K562 (cell line): ENCODE results near the gene CHRNA3. TPM values are rescaled to one million over a fixed set of nuclear protein-coding genes. Genes with fewer than 3 reads are reported as not detected.

Experiments used
- ARHGAP35 ChIP-seq: fragments of 450-650 bp; IDR thresholded peaks from 2 replicates; pipeline ENCODE4 v1.6.1; 2018; ENCODE audit not compliant: partially characterized antibody
- MAZ ChIP-seq, 2 experiments: fragments of 450-650 bp in 1 of 2; sonication (generic) in 1 of 2; formaldehyde crosslinking; IDR thresholded peaks in 1 of 2; conservative IDR thresholded peaks in 1 of 2; 2 replicates each; pipeline versions ENCODE4 v1.4.0 to v1.5.0; 2020; ENCODE audit warnings: mild to moderate bottlenecking in 1 of 2, missing genetic modification reagents in 1 of 2
- NR2C2 ChIP-seq, 2 experiments: fragments of 200-800 bp in 1 of 2; sonication (Bioruptor generic) in 1 of 2; sonication (generic) in 1 of 2; formaldehyde crosslinking in 1 of 2; IDR thresholded peaks; 2 replicates each; pipeline versions ENCODE4 v1.6.1 to v1.8.0; 2016 to 2022; ENCODE audit warnings: mild to moderate bottlenecking in 1 of 2, missing compliant biosample characterization in 1 of 2, missing genetic modification characterization in 1 of 2, missing genetic modification reagents in 1 of 2
- ZNF586 ChIP-seq: fragments of 450-650 bp; formaldehyde crosslinking; conservative IDR thresholded peaks from 2 replicates; pipeline ENCODE4 v1.4.0; 2020; ENCODE audit warnings: mild to moderate bottlenecking, moderate library complexity
- polyA plus RNA-seq, 8 experiments: library from polyadenylated mRNA; depleted of rRNA in 4 of 8; stranded (reverse) in 5 of 8; unstranded in 3 of 8; fragments of >200 nt; fragmentation: Nextera tagmentation in 2 of 8; fragmentation: Illumina TruSeq in 1 of 8; extraction: Ambion mirVana in 2 of 8; extraction: Trizol in 1 of 8; gene quantifications; 2 replicates each; pipeline versions ENCODE4 v1.2.1 to v1.2.3, GENCODE V29; 2011 to 2014; ENCODE audit warnings: inconsistent platforms in 1 of 8, missing spikeins in 1 of 8
- total RNA-seq, 7 experiments: library from RNA; depleted of rRNA in 6 of 7; stranded (reverse); fragments of >200 nt in 6 of 7; fragmentation: Illumina TruSeq in 2 of 7; extraction: Trizol in 2 of 7; gene quantifications; 2 replicates each; pipeline versions ENCODE4 v1.2.1 to v1.2.3, GENCODE V29; 2011 to 2021; ENCODE audit warnings: low replicate concordance in 1 of 7
- TF ChIP-seq, protein P1 (sequence below), 3 experiments: fragments of 200-800 bp in 1 of 3; fragments of 250-450 bp in 1 of 3; fragments of 450-650 bp in 1 of 3; sonication (Bioruptor Pico) in 1 of 3; sonication (Bioruptor generic) in 1 of 3; formaldehyde crosslinking in 1 of 3; IDR thresholded peaks; 2 replicates each; pipeline versions ENCODE4 v1.6.1 to v1.8.0; 2016 to 2022; ENCODE audit warnings: mild to moderate bottlenecking in 2 of 3, missing genetic modification characterization in 2 of 3, missing compliant biosample characterization in 1 of 3, moderate library complexity in 1 of 3
- TF ChIP-seq, protein P2 (sequence below): fragments of 250-450 bp; sonication (Bioruptor Pico); IDR thresholded peaks from 2 replicates; pipeline ENCODE4 v1.9.0; 2021; ENCODE audit warnings: mild to moderate bottlenecking, inconsistent platforms

CHRNA3 gene
- total and polyA plus RNA-seq, 9 of the 15 experiments (the other 6 are each of a cell fraction or from before 2014, with no cell fraction given), result 0.01 TPM; not detected in 8

DNA sequence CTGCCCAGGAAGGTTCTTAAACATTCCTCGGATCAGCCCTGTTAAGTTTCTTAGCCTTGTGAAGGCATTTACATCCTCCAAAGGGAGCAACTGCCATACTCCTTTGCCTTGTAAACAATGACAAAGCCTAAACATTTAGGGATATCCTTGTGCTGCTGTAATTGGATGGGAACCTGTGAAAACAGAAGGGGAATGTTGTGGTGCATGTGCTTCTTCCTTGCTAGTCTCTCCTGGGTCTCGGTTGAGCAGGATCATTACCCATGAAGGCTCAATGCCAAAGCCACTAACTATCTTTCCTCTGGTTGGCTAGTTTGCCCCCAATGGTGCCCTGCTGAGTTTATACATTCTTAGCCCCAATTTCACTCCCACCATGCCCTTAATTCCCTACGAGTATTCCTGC, 17.3 kb downstream of the CHRNA3 start (continued):
- TF ChIP-seq, protein P1, sequence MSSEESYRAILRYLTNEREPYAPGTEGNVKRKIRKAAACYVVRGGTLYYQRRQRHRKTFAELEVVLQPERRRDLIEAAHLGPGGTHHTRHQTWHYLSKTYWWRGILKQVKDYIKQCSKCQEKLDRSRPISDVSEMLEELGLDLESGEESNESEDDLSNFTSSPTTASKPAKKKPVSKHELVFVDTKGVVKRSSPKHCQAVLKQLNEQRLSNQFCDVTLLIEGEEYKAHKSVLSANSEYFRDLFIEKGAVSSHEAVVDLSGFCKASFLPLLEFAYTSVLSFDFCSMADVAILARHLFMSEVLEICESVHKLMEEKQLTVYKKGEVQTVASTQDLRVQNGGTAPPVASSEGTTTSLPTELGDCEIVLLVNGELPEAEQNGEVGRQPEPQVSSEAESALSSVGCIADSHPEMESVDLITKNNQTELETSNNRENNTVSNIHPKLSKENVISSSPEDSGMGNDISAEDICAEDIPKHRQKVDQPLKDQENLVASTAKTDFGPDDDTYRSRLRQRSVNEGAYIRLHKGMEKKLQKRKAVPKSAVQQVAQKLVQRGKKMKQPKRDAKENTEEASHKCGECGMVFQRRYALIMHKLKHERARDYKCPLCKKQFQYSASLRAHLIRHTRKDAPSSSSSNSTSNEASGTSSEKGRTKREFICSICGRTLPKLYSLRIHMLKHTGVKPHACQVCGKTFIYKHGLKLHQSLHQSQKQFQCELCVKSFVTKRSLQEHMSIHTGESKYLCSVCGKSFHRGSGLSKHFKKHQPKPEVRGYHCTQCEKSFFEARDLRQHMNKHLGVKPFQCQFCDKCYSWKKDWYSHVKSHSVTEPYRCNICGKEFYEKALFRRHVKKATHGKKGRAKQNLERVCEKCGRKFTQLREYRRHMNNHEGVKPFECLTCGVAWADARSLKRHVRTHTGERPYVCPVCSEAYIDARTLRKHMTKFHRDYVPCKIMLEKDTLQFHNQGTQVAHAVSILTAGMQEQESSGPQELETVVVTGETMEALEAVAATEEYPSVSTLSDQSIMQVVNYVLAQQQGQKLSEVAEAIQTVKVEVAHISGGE (CRISPR knock-in tag; IDR thresholded peaks at IDR 0.05), result no peak
- TF ChIP-seq MAZ (CRISPR knock-in tag; conservative IDR thresholded peaks at IDR 0.05 in 1 of 2, IDR thresholded peaks at IDR 0.05 in 1 of 2), result no peak
- TF ChIP-seq ARHGAP35, result no peak
- TF ChIP-seq NR2C2 (CRISPR knock-in tag; IDR thresholded peaks at IDR 0.05), result no peak
- no peak for TF ChIP-seq NR2C2 (tag; IDR thresholded peaks at IDR 0.05)
- TF ChIP-seq ZNF586 (CRISPR knock-in tag), result no peak
- TF ChIP-seq, protein P2, sequence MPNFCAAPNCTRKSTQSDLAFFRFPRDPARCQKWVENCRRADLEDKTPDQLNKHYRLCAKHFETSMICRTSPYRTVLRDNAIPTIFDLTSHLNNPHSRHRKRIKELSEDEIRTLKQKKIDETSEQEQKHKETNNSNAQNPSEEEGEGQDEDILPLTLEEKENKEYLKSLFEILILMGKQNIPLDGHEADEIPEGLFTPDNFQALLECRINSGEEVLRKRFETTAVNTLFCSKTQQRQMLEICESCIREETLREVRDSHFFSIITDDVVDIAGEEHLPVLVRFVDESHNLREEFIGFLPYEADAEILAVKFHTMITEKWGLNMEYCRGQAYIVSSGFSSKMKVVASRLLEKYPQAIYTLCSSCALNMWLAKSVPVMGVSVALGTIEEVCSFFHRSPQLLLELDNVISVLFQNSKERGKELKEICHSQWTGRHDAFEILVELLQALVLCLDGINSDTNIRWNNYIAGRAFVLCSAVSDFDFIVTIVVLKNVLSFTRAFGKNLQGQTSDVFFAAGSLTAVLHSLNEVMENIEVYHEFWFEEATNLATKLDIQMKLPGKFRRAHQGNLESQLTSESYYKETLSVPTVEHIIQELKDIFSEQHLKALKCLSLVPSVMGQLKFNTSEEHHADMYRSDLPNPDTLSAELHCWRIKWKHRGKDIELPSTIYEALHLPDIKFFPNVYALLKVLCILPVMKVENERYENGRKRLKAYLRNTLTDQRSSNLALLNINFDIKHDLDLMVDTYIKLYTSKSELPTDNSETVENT (CRISPR knock-in tag), result no peak
